Activated CD4-positive, alpha-beta T cell treated with anti-CD3 and anti-CD28 coated beads for 48 hours (primary cell): Measurements from ENCODE around the gene RPTOR.

Experiments
- DNase-seq: peaks from one replicate; pipeline ENCODE4 v3.0.0-alpha.2; 2020

Gene RPTOR

GRCh38 chr17:80923211-80924110 is 378.8 kb downstream of the RPTOR start:
- DNase-seq: no peak

GRCh38 chr17:80924111-80924806 is 379.6 kb downstream of the RPTOR start:
- no peak for DNase-seq

GRCh38 chr17:80924807-80925610 is 380.4 kb downstream of the RPTOR start:
- DNase-seq: no peak

DNA sequence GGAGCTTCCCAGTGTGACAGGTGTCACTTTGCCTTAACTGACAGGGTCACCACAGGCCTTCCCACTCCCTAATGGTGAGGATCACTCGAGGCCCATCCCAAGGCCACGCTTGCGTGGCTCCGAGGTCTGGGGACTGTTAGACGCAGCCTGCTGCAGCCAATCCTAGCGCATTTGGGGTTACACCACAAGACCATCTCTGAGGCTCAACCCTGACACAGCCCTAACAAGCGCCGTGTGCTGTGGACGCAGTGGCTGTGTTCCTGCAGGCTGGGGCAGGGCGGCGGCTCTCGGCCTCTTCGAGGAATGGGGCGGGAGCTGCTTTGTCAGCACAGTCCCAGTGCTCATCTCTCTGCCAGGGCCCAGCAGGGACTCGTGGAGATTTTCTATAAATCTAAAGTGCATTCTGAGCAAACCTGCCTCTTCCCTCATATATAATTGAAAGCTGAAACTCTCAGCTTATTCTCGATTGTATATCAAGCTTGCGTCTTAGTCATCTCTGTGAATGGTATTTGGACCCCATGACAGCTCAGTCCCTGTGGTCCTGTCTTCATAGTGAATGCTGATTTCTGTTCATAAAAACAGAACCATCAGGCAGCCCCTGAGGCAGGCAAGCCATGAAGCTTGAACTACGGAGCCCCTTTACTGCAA is 381.2 kb downstream of the RPTOR start:
- no peak for DNase-seq

GRCh38 chr17:80926591-80927250 is 382.1 kb downstream of the RPTOR start:
- no peak for DNase-seq

- no peak for DNase-seq
Measured at GRCh38 chr17:80927791-80928216, 383.2 kb downstream of the RPTOR start.

GRCh38 chr17:80929449-80929848 is 384.8 kb downstream of the RPTOR start:
- DNase-seq: no peak

DNA sequence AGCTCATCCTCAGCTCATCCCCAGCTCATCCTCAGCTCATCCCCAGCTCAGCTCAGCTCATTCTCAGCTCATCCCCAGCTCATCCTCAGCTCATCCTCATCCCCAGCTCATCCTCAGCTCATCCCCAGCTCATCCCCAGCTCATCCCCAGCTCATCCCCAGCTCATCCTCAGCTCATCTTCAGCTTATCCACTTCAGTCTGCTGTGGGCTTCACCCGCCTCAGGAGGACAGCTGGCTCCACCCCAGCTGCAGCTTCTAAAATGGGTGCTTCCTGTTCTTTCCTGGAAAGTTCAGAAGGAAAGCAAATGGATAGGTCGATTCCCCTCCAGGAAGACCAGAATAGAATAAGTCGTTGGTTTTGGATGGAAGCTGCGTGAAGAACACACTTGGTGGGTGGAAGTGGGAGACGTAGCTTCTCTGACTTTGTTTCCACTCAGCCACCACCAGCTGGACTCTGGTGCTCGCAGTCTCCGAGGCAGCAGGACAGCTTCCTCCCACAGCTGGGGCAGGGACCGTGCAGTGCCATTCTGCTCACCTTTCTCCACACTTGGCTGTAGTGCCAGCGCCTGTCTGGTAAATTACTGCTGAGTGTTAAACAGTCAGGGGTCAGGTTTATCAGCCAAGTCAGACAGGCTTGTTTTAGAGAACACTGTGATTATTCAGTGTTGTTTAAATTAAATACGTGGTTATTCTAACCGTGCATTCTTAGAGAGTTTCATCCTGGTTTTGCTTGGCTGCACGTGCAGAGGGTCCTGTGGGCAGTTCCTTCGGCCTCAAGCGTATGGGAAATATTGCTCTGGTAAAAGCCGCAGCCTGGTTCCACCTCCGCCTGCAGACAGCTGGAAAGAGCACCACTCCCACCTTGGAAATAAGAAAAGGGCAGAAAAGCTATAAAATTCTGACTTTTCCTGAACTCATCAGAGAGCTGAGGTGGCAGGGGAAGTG is 386.0 kb downstream of the RPTOR start:
- DNase-seq: no peak

- DNase-seq: no peak
Measured at GRCh38 chr17:80931421-80932265, 387.0 kb downstream of the RPTOR start.

DNA sequence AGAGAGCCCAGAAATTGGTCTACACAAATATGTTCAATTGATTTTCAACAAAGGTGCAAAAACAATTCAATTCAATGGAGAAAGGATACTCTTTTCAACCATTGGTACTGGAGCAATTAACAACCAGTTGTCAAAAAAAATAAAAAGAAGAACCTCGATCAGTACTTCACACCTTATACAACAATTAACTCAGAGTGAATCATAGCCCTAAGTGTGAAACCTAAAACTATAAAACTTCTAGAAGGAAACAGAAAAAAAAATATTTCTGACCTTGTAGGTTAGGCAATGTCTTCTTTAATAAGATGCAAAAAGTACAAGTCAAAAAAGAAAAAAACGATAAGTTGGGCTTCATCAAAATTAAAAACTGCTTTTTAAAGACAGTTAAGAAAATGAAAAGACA is 390.9 kb downstream of the RPTOR start:
- no peak for DNase-seq

DNA sequence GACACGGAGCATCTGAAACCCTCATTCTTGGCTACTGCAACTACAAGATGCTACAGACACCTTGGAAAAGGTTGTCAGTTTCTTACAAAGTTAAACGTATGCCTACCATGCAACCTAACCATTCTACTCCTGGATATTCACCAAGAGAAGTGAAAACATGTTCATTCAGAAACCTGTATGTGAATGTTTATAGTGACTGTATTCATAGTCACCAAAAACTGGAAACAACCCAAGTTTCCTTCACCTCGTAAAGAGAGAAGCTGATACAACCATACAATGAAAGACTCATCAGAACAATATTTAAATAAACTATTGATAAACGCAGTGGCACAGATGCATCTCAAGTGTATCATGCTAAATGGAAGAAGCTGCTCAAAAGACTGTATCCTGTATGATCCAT is 391.6 kb downstream of the RPTOR start:
- DNase-seq: no peak

- DNase-seq: no peak
Measured at GRCh38 chr17:80936723-80937122, 392.1 kb downstream of the RPTOR start.

DNA sequence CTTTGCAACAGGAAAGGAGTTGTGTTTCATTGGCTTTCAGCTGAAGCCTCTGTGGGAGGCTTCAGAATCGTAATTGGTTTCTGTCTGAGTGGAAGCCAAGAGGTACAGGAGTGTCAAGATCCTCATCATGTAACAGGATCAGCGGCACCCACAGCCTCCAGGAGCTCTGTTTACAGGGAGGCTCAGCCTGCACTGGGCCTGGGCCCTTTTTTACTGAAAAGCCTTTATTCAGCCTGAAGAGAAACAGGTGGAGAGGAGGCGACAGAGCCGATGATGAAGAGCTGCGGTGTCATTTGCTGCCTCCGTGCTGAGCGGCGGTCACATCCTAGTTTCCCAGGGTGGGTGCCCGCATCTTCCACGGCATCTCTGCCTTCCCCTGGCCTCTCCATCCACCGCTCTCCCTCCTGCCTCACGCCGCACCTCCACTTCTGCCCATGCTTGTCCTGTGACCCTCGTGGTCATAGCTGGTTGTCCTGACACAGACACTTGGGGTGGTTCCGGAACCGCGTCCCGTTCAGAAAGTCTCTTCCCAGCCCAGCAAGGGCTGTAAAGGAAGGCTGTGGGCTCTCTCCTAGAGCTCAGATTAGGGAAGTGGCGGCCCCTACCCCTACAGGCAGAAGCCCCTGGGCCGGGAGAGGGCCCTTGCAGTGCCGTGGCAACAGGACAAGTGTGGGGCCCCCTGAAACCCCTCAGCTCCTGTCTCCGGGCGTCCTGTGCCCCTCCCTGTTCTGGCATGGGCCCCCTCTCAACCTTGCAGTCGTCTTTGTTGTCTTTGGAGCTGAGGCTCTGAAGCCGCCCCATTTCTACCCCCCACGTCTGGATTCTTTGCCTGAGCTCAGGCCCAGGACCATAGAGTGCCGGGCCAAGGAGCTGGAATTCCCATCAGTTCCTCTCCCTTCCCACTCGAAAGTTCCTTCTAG is 393.1 kb downstream of the RPTOR start:
- DNase-seq: no peak

- DNase-seq: peak; percentile 36
Measured at GRCh38 chr17:80938556-80938955, 393.9 kb downstream of the RPTOR start.

DNA sequence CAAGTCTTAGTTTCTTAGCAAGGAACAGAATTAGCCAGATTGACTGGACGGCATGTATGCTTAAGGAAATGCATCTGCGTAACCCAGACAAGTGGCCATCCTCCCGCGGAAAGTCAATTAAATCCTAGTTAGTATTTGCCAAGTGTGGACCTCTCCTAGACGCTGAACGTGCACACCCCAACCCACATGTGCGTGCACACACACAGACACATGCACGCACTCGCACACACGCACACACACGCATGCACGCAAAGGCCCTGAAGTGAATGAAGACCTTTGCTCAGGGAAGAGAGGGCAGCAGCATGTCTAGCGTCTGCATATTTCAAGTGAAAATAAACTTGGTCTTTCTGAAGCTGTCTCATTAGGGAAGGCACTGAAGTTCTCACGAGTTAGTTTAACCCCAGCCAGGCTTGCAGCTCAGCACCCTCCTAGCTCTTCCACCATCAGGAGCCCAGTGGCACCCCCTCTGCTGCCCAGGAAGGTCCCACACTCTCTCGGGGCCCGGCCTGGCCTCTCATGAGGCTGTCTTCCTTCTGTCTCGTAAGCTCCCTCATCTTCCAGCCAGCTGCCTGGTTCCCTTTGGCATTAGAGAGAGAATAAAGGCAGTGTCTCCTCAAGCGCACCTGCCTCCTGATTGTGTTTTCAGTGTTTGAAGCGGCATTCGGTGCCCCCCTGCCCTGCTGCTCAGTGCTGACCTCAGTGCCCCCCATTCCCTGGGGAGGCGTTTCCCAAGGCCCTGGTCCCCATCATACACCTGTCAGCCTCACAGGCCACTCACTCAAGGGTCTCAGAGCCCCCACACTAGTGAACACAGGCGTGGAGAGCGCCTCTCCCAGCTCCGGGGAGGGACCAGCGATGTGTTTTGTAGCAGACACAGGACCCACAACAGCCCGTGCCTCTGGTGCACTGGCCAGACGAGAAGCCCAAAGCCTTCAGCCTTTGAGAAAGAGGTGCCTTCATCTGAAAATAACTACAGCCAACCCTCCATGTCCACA is 394.8 kb downstream of the RPTOR start:
- DNase-seq: no peak

- DNase-seq: no peak
Measured at GRCh38 chr17:80940171-80941123, 395.8 kb downstream of the RPTOR start.
